ENCODE data around the gene DNAJB8.

- TF ChIP-seq ARNT (IDR thresholded peaks at IDR 0.05): no peak
- TF ChIP-seq SP1 (IDR thresholded peaks at IDR 0.05): no peak
- TF ChIP-seq ELF4 (IDR thresholded peaks at IDR 0.05): no peak
- TF ChIP-seq HDGF (IDR thresholded peaks at IDR 0.05; ENCODE audit: borderline replicate concordance): no peak
Measured at GRCh38 chr3:128495435-128495970, 28.8 kb upstream of the DNAJB8 start.
